DND-41 (cell line): ENCODE results near the gene AUTS2.

Experiments
- ATAC-seq: fragments of 200-7000 bp; cut with Tn5 transposase; 3 replicates; pipeline ENCODE4 v1.9.1; 2021; ENCODE audit warnings: low read depth; ENCODE audit not compliant: insufficient read depth
- DNase-seq: peaks from one replicate; pipeline ENCODE4 v3.0.0-alpha.2; 2020
- H2AFZ ChIP-seq: 2 replicates; pipeline ENCODE4 v1.6.0; 2012; ENCODE audit warnings: low read depth, low read length
- H3K27ac ChIP-seq: 2 replicates; pipeline ENCODE4 v1.5.1; 2012; ENCODE audit warnings: low read length, inconsistent platforms
- H3K27me3 ChIP-seq: fragments of 200-600 bp; sonication (generic); 2 replicates; pipeline ENCODE4 v1.6.0; 2012; ENCODE audit warnings: low read length, mild to moderate bottlenecking, inconsistent platforms; ENCODE audit not compliant: insufficient read depth, poor library complexity
- H3K36me3 ChIP-seq: 2 replicates; pipeline ENCODE4 v1.5.1; 2012; ENCODE audit warnings: low read length, inconsistent platforms; ENCODE audit not compliant: insufficient read depth
- H3K4me1 ChIP-seq: 2 replicates; pipeline ENCODE4 v1.5.1; 2012; ENCODE audit warnings: mild to moderate bottlenecking, low read length; ENCODE audit not compliant: insufficient read depth
- H3K4me2 ChIP-seq: 2 replicates; pipeline ENCODE4 v1.6.0; 2012; ENCODE audit warnings: mild to moderate bottlenecking, moderate library complexity, low read length, inconsistent platforms; ENCODE audit not compliant: insufficient read depth
- H3K4me3 ChIP-seq, 2 experiments: fragments of 200-600 bp in 1 of 2; shearing (Covaris generic) in 1 of 2; 2 replicates each; pipeline ENCODE4 v1.5.1; 2012 to 2016; ENCODE audit warnings: inconsistent platforms in 2 of 2, low read length in 2 of 2, mild to moderate bottlenecking in 2 of 2, low read depth in 1 of 2, moderate library complexity in 1 of 2
- H3K79me2 ChIP-seq: 2 replicates; pipeline ENCODE4 v1.6.0; 2012; ENCODE audit warnings: low read length, inconsistent platforms; ENCODE audit not compliant: insufficient read depth
- H3K9ac ChIP-seq: 2 replicates; pipeline ENCODE4 v1.6.0; 2012; ENCODE audit warnings: low read depth, mild to moderate bottlenecking, inconsistent platforms, low read length, moderate library complexity
- H3K9me3 ChIP-seq: 2 replicates; pipeline ENCODE4 v1.5.1; 2012; ENCODE audit warnings: low read length, moderate library complexity, mild to moderate bottlenecking, inconsistent platforms; ENCODE audit not compliant: insufficient read depth, severe bottlenecking
- H4K20me1 ChIP-seq: 2 replicates; pipeline ENCODE4 v1.6.0; 2012; ENCODE audit warnings: low read length; ENCODE audit not compliant: insufficient read depth
- EZH2 ChIP-seq: IDR thresholded peaks from 3 replicates; pipeline ENCODE4 v1.6.1; 2012; ENCODE audit warnings: borderline replicate concordance, low read depth, mild to moderate bottlenecking, moderate library complexity, low read length, inconsistent platforms; ENCODE audit not compliant: severe bottlenecking
- TF ChIP-seq, protein P1 (sequence below): IDR thresholded peaks from 2 replicates; pipeline ENCODE4 v1.5.1; 2012; ENCODE audit warnings: borderline replicate concordance, low read length, moderate library complexity, mild to moderate bottlenecking; ENCODE audit not compliant: poor library complexity, severe bottlenecking; ENCODE audit errors: extremely low read depth

The AUTS2 gene

DNA sequence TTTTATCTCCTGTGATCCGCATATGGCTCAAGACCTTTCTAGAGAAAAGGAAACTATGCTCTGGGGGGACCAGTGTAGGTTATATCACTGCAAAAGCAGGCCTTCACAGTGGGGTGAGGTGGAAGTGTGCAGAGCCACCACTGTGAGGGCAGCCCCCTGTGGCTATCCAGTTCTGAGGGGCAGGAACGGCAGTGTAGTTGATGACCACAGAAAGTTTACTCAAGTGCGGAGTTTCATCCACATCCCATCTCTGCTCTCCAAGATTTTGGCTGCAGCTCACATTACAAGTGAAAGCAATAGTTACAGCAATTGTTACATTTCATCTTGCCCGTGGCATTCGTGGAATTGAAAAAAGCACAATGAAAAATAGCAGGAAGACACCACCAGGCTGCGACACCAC lies 1187.8 kb downstream of the AUTS2 start:
- Histone ChIP-seq H3K4me2 (no peak overlapping the region), H4K20me1 (peaks cover 3% of the 10 kb centered on the region; the same call in 1 of the 2 replicates), H3K4me3 (no peak overlapping the region), H3K9ac (no peak overlapping the region), H3K36me3 (peaks cover 99% of the 10 kb centered on the region), H3K79me2 (no peaks in the 10 kb centered on the region), H3K27me3 (no peaks in the 10 kb centered on the region), H2AFZ (no peak overlapping the region), H3K27ac (no peak overlapping the region), H3K9me3 (no peaks in the 10 kb centered on the region), H3K4me1 (no peaks in the 10 kb centered on the region)
- DNase-seq = no peak
- no peak for TF ChIP-seq EZH2
- TF ChIP-seq, protein P1, sequence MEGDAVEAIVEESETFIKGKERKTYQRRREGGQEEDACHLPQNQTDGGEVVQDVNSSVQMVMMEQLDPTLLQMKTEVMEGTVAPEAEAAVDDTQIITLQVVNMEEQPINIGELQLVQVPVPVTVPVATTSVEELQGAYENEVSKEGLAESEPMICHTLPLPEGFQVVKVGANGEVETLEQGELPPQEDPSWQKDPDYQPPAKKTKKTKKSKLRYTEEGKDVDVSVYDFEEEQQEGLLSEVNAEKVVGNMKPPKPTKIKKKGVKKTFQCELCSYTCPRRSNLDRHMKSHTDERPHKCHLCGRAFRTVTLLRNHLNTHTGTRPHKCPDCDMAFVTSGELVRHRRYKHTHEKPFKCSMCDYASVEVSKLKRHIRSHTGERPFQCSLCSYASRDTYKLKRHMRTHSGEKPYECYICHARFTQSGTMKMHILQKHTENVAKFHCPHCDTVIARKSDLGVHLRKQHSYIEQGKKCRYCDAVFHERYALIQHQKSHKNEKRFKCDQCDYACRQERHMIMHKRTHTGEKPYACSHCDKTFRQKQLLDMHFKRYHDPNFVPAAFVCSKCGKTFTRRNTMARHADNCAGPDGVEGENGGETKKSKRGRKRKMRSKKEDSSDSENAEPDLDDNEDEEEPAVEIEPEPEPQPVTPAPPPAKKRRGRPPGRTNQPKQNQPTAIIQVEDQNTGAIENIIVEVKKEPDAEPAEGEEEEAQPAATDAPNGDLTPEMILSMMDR = no peak
- no peak for ATAC-seq

DNA sequence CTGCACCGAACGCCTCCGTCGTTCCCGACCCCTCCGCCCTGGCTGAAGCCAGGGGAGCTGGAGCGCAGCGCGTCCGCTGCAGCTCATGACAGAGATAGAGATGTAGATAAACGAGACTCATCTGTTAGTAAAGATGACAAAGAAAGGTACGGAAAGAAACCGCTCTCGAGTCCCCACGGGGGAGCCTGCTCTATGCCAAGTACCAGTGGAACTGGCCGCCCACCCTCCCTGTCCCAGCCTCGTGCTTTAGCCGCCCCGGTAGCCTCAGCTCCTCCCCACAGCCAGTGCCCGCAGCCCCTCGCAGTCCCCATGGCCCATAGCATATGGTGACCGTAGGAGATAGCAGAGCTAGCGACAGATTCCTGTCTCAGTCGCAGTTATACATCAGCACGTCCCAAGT lies 1189.0 kb downstream of the AUTS2 start:
- peaks cover 3% of the 10 kb centered on the region; the same call in 1 of the 2 replicates for H4K20me1 ChIP-seq
- no peaks in the 10 kb centered on the region for H3K4me1 ChIP-seq
- H3K27me3 ChIP-seq = no peaks in the 10 kb centered on the region
- DNase-seq (no peak), ATAC-seq (no peak)
- H3K9me3 ChIP-seq = no peaks in the 10 kb centered on the region
- H3K4me3 ChIP-seq = no peak overlapping the region
- H3K27ac ChIP-seq = no peak overlapping the region
- H3K36me3 ChIP-seq = peaks cover 98% of the 10 kb centered on the region
- H3K9ac ChIP-seq = no peak overlapping the region
- H3K4me2 ChIP-seq = no peak overlapping the region
- H2AFZ ChIP-seq = no peak overlapping the region
- TF ChIP-seq, protein P1 = no peak
- no peak for TF ChIP-seq EZH2
- H3K79me2 ChIP-seq = no peaks in the 10 kb centered on the region

DNA sequence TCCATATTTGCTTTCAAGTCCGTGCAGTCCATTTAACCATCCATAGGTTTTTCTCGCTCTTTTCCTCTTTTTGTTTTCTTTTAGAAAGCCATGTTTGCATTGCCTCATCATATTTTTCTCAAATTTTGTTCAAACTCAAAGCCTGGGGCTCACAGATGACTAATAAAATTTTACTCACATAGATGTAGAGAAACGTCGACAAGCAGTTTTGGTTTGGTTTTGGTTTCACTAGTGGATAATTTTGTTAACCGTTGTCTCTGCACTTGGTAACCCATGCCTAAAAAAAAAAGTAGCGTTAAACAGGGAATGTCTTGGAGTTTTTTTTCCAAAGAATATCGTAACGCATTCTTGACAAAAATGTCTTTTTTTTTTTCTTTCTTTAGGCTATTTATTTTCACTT lies 1189.5 kb downstream of the AUTS2 start:
- Histone ChIP-seq H2AFZ (no peak overlapping the region), H3K79me2 (no peaks in the 10 kb centered on the region), H3K36me3 (peaks cover 98% of the 10 kb centered on the region), H3K9ac (no peak overlapping the region), H3K27me3 (no peaks in the 10 kb centered on the region), H4K20me1 (0 out of 2 replicates have a peak, but pooled peaks cover 3% of the 10 kb centered on the region), H3K4me1 (no peaks in the 10 kb centered on the region), H3K9me3 (no peaks in the 10 kb centered on the region), H3K4me3 (no peak overlapping the region), H3K27ac (no peak overlapping the region), H3K4me2 (no peak overlapping the region)
- ATAC-seq = no peak
- no peak for DNase-seq
- TF ChIP-seq EZH2 = no peak
- TF ChIP-seq, protein P1 = no peak

DNA sequence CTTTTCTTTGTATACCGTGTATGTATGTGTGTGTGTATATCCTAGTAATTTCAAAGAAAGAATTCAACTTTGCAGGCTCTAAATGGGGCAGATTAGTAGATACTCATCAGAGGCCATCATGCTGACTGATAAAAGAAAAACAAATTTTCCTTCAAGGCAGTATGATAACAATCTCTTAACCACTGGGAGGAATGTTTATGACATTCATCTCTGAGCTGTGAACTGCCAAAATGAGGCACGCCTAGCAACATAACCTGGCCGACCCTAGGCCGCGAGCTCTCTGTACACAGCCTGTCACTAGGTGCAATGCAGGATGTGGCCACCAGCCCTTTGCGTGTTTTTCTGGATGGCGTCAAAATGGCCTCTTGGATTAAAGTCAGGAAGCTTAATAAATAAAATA lies 1190.0 kb downstream of the AUTS2 start:
- Histone ChIP-seq H4K20me1 (0 out of 2 replicates have a peak, but pooled peaks cover 3% of the 10 kb centered on the region), H3K4me2 (no peak overlapping the region), H3K4me3 (no peak overlapping the region), H3K9ac (no peak overlapping the region), H3K79me2 (no peaks in the 10 kb centered on the region), H2AFZ (no peak overlapping the region), H3K27ac (no peak overlapping the region), H3K36me3 (peaks cover 97% of the 10 kb centered on the region), H3K4me1 (no peaks in the 10 kb centered on the region), H3K27me3 (no peaks in the 10 kb centered on the region), H3K9me3 (no peaks in the 10 kb centered on the region)
- no peak for DNase-seq
- peak; percentile 50; the same call in 2 of the 3 replicates for ATAC-seq
- TF ChIP-seq, protein P1 = no peak
